ENCODE results near the gene ASB16. TPM values are rescaled to one million over a fixed set of nuclear protein-coding genes. Genes with fewer than 3 reads are reported as not detected.

Gene ASB16
- total and polyA plus RNA-seq, 9 of the 15 experiments (the other 6 are each of a cell fraction or from before 2014, with no cell fraction given), result 0.03 to 0.07 TPM; not detected in 7

- TF ChIP-seq, protein P1, sequence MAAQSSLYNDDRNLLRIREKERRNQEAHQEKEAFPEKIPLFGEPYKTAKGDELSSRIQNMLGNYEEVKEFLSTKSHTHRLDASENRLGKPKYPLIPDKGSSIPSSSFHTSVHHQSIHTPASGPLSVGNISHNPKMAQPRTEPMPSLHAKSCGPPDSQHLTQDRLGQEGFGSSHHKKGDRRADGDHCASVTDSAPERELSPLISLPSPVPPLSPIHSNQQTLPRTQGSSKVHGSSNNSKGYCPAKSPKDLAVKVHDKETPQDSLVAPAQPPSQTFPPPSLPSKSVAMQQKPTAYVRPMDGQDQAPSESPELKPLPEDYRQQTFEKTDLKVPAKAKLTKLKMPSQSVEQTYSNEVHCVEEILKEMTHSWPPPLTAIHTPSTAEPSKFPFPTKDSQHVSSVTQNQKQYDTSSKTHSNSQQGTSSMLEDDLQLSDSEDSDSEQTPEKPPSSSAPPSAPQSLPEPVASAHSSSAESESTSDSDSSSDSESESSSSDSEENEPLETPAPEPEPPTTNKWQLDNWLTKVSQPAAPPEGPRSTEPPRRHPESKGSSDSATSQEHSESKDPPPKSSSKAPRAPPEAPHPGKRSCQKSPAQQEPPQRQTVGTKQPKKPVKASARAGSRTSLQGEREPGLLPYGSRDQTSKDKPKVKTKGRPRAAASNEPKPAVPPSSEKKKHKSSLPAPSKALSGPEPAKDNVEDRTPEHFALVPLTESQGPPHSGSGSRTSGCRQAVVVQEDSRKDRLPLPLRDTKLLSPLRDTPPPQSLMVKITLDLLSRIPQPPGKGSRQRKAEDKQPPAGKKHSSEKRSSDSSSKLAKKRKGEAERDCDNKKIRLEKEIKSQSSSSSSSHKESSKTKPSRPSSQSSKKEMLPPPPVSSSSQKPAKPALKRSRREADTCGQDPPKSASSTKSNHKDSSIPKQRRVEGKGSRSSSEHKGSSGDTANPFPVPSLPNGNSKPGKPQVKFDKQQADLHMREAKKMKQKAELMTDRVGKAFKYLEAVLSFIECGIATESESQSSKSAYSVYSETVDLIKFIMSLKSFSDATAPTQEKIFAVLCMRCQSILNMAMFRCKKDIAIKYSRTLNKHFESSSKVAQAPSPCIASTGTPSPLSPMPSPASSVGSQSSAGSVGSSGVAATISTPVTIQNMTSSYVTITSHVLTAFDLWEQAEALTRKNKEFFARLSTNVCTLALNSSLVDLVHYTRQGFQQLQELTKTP (IDR thresholded peaks at IDR 0.05; ENCODE audit: low read depth in 1 of 2, partially characterized antibody in 2 of 2), result no peak
- peak; percentile 57; the same call in 1 of the 2 replicates for TF ChIP-seq E2F4 (CRISPR knock-in tag; IDR thresholded peaks at IDR 0.05; ENCODE audit: low read depth)
- TF ChIP-seq ARID2 (IDR thresholded peaks at IDR 0.05), result no peak
- TF ChIP-seq, protein P2, sequence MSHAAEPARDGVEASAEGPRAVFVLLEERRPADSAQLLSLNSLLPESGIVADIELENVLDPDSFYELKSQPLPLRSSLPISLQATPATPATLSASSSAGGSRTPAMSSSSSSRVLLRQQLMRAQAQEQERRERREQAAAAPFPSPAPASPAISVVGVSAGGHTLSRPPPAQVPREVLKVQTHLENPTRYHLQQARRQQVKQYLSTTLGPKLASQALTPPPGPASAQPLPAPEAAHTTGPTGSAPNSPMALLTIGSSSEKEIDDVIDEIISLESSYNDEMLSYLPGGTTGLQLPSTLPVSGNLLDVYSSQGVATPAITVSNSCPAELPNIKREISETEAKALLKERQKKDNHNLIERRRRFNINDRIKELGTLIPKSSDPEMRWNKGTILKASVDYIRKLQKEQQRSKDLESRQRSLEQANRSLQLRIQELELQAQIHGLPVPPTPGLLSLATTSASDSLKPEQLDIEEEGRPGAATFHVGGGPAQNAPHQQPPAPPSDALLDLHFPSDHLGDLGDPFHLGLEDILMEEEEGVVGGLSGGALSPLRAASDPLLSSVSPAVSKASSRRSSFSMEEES (CRISPR knock-in tag; IDR thresholded peaks at IDR 0.05), result no peak
- no peak for TF ChIP-seq NFIX (CRISPR knock-in tag; IDR thresholded peaks at IDR 0.05; ENCODE audit: low read depth)
- no peak for TF ChIP-seq TCF7 (IDR thresholded peaks at IDR 0.05; ENCODE audit: borderline replicate concordance)
- TF ChIP-seq MED1 (CRISPR knock-in tag; IDR thresholded peaks at IDR 0.05; ENCODE audit: borderline replicate concordance), result no peak
- no peak for TF ChIP-seq ZNF766 (CRISPR knock-in tag; conservative IDR thresholded peaks at IDR 0.05)
- TF ChIP-seq EGR1 (conservative IDR thresholded peaks at IDR 0.05), result peak; percentile 97
- TF ChIP-seq, protein P3, sequence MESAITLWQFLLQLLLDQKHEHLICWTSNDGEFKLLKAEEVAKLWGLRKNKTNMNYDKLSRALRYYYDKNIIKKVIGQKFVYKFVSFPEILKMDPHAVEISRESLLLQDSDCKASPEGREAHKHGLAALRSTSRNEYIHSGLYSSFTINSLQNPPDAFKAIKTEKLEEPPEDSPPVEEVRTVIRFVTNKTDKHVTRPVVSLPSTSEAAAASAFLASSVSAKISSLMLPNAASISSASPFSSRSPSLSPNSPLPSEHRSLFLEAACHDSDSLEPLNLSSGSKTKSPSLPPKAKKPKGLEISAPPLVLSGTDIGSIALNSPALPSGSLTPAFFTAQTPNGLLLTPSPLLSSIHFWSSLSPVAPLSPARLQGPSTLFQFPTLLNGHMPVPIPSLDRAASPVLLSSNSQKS (CRISPR knock-in tag; IDR thresholded peaks at IDR 0.05), result no peak
- peak; percentile 69 for TF ChIP-seq FOS (IDR thresholded peaks at IDR 0.05; ENCODE audit: extremely low read depth, insufficient read length)
- no peak; a peak in 1 of 4 replicates for TF ChIP-seq SRF (CRISPR knock-in tag; IDR thresholded peaks at IDR 0.05)
- TF ChIP-seq, protein P4, sequence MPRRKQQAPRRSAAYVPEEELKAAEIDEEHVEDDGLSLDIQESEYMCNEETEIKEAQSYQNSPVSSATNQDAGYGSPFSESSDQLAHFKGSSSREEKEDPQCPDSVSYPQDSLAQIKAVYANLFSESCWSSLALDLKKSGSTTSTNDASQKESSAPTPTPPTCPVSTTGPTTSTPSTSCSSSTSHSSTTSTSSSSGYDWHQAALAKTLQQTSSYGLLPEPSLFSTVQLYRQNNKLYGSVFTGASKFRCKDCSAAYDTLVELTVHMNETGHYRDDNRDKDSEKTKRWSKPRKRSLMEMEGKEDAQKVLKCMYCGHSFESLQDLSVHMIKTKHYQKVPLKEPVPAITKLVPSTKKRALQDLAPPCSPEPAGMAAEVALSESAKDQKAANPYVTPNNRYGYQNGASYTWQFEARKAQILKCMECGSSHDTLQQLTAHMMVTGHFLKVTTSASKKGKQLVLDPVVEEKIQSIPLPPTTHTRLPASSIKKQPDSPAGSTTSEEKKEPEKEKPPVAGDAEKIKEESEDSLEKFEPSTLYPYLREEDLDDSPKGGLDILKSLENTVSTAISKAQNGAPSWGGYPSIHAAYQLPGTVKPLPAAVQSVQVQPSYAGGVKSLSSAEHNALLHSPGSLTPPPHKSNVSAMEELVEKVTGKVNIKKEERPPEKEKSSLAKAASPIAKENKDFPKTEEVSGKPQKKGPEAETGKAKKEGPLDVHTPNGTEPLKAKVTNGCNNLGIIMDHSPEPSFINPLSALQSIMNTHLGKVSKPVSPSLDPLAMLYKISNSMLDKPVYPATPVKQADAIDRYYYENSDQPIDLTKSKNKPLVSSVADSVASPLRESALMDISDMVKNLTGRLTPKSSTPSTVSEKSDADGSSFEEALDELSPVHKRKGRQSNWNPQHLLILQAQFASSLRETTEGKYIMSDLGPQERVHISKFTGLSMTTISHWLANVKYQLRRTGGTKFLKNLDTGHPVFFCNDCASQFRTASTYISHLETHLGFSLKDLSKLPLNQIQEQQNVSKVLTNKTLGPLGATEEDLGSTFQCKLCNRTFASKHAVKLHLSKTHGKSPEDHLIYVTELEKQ (CRISPR knock-in tag; IDR thresholded peaks at IDR 0.05), result no peak
These were observed 32.4 kb upstream of the ASB16 start (continued) for GRCh38 chr17:44137891-44138709.
